HG02938 (cell line): ENCODE measurements around the gene ARL8A.
"Not testable (repeated sequence)": the region's sequence is repeated elsewhere in the genome, so short reads cannot be mapped to it uniquely, and the experiment has no call there.

Source experiments
- ATAC-seq: cut with Tn5 transposase; IDR thresholded peaks from one replicate; pipeline ENCODE4 v1.9.1; 2021; ENCODE audit warnings: mild to moderate bottlenecking, moderate library complexity; ENCODE audit not compliant: unreplicated experiment

The ARL8A gene

DNA sequence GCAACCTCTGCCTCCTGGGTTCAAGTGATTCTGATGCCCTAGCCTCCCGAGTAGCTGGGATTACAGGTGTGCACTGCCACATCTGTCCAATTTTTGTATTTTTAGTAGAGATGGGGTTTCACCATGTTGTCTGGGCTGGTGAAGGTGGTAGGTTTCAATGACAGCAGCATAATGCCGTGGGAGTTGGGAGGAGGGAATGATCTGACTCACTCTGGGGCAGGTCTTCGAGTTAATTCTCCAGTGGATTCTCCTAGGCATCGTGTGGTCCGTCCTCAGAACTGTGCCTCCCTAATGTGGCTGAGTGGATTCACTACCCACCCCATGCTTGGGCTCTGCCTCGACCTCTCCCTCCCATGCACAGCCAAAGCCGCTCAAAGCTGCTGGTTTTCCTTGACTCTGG lies 23.5 kb downstream of the ARL8A start:
- ATAC-seq = no peak

DNA sequence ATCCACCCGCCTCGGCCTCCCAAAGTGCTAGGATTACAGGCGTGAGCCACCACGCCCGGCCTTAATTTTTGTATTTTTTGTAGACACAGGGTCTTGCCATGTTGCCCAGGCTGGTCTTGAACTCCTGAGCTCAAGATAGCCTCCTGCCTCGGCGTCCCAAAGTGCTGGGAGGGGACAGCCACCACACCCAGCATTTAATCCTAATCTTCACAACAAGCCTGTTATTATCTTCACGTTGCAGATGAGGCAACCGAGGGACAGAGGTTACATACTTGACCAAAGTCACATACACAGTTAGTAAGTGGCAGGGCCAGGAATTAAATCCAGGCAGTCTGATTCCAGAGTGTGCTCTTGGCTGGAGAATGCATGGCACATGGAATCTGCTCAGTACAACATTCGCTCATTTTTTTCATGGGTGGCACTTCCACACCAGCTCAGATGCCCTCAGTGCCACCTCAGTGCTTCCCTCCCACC lies 26.6 kb downstream of the ARL8A start:
- ATAC-seq = no peak

DNA sequence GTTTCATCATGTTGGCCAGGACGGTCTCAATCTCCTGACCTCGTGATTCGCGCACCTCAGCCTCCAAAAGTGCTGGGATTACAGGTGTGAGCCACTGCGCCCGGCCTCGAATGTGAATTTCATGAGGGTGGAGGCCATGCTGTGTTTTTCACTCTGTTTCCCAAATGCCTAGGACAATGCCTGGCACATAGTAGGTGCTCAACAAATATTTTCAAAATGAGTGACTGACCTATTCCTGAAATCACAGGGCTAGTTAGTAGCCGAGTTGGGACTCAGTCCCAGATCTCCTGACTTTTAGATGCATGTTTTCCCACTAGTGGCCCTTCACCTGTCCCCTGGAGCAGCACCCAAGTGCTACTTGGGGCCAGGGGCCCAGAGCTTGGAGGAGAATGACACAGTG lies 28.2 kb downstream of the ARL8A start:
- no peak for ATAC-seq

DNA sequence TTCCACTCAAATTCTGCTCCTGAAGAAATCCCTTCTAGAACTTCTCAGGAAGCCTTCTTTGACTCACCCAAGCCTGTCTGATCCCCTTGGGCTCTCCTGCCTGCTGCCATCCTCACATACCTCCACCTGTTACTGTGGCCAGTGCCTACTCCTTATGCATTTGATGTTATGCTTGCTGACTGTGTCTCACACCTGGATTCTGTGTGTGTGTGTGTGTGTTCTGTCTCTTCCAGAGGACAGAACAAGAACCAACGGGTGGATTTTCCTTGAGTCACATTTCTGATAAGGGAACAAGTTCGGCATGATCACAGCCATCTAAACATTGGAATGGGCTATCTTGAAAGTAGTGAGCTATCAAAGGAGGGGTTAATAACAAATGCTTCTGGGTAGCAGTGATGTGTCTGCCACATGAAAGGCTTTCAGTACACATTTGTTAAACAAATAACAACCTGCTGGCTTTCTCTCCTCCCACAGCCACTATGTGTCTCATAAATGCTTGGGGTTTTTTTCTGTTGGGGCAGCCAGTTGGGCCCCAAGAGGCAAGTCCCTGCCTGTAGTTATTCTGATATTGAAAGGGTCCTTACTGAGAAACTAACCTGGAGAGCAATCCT lies 30.7 kb downstream of the ARL8A start:
- ATAC-seq = no peak

DNA sequence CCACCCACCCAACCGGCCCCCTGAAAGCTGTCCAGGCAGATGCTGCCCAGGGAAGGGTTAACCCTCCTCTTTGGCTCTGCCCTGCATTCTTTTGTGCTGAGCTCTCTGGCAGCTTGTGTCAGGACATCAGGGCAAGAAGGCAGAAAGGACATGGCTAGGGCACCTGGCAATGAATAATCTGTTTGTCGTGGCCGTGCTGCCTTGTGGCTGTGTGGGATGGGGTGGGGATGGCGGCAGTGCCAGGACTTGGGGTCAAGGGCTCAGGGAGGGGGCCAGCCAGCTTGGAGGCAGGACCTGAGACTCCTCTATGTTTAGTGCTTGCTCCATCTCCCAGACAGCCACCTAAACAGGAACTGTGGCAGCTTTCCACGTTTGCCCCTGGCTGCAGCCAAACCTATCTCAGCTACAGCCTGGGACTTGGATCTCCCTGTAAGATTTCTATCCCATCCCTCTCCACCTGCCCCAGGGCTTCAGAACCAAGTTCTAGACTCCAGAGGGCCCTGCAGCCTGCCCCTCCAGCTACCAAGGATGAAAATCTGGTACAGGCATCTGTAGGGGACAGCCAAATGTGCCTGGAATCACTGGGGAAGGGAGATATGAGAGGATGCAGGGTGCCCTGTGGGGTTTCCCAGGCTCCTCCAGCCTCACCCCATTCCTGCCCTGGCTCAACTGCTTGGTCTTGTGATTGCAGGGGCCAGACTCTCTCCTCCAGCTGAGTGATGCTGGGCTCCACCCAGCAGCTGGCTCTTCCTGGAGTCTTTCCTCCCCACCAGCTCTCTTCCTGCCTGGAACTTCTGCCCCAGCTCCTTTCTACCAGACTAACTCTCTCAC lies 31.5 kb downstream of the ARL8A start:
- ATAC-seq = no peak

DNA sequence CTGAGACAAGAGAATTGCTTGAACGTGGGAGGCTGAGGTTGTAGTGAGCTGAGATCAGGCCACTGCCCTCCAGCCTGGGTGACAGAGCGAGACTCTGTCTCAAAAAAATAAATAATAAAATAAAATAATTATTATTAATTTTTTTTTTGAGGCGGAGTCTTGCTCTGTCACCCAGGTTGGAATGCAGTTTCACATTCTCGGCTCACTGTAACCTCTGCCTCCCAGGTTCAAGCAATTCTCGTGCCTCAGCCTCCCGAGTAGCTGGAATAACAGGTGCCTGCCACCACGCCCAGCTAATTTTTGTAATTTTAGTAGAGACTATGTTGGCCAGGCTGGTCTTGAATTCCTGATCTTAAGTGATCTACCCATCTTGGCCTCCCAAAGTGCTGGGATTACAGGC lies 32.9 kb downstream of the ARL8A start:
- not testable (repeated sequence) for ATAC-seq

DNA sequence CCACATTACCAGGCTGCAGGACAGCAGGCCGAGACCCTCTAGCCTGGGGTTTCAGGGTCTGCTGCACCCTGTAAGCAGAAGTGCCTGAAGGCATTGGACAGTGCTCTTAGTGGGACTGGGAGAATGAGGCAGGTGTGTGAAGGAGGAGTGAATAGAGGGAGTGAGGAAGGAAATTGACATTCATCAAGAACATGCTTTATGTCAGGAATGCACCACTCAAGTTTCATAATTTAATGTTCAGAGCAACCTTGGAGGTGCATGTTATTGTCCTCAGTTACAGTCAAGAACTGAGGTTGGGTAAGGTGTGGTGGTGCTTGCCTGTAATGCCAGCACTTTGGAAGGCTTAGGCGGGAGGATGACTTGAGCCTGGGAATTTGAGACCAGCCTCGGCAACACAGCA lies 33.6 kb downstream of the ARL8A start:
- no peak for ATAC-seq

DNA sequence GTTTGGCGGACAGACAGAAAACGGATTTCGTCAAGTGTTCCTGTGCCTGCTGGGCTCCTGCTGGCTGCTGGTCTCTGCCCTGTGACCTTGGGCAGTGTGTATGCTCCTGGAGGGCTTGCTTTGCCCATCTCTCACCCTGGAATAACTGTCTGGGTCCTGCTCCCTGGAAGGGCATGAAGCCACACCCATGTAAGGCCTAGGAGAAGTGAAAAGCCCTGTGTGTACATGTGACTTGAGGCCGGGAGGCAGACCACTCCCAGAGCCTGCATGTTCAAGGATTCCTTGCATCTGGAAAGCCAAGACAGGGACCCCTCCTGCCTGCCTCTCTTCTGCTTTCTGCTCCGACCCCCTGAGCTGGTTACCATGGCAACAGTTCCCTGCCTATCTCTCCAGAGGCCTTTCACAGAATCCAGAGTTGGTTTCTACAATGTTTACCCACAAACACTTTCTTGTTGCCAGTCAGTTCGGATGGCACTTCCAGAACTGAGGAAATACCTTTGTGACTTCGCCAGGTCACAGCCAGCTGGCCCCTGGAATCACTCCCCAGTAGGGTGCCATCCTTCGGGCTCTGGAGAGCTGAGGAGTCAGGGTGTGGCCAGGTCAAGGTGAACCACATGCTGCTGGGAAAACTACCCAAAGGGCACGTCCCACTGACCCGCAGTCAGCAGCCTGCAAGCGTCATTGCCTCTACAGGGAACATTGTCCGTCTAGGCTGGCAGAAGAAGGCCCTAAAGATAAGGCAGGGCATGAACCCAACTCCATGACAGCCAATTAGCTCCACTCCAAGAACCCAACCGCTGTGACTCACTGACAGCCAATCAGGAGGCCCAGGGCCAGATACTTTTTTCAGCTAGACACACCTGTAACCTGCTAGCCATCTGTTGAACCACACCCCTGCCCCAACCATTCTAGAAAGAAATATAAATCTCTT lies 36.5 kb downstream of the ARL8A start:
- ATAC-seq = no peak

DNA sequence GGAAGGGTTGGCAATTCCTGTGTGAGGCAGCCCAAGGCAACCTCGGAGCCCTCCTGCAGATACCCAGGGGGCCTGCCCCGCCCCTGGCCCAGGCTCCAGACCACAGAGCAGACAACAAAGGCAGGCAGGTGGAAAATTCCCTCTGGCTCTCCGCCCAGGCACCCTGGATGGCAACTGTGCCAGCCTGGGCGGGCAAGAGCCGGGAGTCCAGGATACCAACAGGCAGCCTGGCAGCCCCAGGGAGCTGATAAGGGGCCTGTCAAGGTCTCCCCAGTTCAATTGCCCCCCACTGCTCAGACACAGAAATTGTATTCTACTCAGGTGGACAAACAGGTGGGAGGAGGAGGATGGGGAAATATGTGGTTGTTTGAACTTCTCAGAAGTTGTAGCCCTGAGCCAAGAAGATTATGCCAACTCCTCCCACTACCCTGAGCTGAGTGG lies 37.2 kb downstream of the ARL8A start:
- ATAC-seq = no peak

DNA sequence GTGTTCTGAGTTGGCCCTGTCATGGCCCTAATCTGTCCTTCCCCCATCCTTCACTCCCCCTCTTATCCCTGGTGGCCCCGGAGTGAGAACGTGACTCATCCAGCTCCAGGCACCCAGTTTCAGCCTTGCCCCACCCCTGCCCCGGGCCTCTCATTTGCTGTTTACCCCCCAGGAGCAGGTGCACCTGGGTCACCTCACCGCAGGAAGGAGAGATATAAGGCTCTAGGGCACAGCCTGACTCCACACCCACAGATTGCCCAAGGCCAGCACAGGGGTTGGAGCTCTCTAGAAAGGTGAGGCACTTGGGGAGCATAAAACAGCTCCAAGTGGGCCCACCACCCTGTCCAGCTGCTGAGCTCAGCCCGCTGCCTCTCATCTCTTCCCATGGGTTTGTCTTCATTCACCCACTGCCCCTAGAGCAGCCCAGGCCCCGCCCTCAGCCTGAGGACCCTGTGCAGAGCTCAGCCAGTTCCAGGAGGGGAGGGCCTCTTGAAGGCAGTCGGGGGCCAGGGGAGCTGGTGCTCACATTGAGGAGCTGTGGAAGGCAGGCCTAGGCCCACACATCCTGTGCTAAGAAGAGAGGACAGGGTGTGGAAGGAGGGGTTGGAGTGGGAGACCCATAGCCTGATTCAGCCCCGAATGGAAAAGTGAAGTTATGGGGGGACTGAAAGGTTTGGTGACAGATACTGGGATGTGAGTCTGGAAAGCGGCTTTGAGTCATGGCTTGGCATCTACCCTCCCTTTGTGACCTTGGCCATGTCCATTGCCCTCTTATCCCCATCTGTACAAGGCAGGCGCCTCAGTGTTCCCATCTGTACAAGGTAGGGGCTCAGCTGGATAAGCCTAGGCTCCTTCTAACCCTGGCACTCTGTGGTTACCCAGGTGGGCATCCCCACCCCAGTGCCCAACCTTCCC lies 37.9 kb downstream of the ARL8A start:
- no peak for ATAC-seq

DNA sequence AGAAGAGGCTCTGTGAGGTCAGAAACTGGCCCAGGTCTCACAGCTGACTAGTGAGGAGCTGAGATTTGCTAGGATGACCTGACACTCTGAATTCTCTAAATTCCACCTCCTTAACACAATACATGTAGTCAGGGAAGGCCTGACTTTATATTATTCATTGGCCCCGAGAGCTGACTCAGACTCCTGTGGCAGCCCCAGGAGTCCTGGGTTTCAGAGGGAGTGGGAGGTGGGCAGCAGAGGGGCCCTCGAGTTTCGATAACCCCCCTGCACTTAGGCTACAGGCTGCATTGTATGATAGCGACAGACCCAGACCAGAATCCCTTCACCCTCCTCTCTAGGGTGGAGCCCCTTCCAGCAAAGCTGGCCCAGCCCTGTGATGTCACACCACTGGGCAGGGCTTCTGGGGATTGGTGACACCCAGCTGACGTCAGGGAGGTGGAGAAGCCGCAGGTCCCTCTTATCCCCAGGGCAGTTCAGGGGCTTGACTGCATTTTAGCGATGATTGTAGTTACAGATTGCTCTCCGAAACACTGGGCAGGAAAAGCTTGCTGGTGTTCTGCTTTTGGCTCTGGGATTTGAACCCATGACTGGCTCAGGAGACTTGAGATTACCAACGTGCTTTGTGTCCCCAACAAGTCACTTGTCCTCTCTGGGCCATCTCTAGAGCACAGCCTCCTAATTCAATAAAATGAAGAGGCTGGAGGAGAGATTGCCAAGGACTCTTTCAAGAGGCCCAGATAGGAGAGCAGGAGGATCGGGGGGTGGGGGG lies 38.8 kb downstream of the ARL8A start:
- ATAC-seq = no peak

DNA sequence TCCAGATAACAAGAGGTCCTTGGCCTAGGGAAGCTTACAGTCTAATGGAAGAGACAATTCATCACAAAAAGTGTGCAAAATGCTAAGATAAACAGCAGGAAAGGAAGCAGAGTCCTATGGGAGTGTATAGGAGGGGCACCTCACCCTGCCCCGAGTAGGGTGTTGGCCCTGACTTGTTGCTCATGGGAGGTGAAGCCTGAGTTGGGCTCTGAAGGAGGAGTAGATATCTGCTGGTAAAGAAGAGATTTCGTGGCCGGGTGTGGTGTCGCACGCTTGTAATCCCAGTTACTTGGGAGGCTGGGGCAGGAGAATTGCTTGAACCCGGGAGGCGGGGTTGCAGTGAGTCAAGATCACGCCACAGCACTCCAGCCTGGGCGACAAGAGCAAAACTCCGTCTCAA lies 40.5 kb downstream of the ARL8A start:
- ATAC-seq = no peak

DNA sequence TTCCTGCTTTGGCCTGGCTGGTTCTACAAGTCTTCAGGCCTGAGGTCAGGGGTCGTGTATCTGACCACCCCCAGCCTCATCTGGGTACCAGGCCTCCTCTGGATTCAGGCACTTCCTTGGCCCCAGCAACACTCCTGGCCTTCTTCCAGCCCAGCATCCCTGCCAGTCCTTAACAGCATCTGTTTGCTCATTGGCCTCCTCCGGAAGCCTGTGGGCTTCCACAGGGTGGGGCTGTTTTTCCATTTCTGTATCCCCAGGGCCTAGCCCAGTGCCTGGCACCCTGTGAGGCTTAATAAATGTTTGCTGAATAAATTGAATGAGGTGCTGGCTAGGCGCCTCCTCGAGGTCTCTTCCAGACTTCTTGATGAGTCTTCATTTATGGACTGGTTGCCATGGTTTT lies 43.4 kb downstream of the ARL8A start:
- ATAC-seq = no peak

DNA sequence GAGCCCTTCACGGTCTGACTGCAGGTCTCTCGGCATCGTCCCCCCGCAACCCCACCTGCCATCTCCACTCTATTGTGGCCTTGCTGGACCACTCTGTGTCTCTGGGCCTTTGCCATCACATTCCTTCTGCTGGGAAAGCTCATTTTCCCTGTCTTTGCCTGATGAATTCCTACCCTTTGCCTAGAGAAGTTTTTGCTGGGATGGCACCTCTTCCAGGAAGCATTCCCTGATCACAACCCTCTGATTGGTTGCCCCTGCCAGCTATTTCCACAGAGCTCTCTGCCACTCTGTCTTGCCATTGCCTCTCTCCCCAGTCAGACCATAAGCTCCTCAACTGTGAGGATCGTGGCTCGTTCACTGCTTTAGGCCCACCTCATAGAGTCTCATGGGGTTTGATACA lies 50.7 kb downstream of the ARL8A start:
- ATAC-seq = no peak

DNA sequence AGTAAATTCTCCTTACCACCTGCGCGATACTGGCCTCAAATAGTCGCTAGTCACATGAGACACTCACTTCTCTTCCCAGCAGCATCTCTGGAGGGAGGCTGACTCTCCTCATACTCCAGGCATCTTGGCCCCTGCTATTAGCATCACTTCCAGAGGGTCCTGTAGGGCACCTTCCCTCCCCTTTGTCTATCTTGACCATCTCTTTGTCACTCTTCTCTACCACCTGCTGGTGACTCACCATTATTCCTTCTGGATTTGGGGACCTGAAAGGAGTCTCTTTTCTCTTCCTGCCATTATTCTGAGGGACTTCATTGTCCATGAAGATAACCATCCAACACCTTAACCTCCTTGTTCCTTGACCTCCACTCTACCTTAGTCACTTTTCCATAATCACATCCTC lies 53.5 kb downstream of the ARL8A start:
- ATAC-seq = no peak

DNA sequence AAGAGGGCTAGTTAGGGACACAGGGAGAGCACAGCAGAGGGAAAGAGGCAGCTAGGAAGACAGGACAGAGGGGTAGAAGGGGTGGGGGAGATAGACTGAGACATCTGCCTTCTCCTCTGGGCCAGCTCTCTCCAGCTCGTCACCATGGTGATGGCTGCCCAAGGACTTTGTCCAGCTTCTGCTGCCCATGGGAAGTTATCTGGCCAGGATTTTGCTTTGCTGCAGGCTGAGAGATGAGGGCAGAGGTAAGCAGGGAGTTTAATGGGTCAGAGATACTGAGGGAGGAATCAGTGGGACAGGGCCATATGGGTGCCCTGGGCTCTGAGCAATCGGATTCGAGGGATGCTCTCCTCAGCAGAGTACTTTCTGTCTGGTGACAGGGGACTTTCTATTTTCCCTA lies 56.3 kb downstream of the ARL8A start:
- no peak for ATAC-seq

DNA sequence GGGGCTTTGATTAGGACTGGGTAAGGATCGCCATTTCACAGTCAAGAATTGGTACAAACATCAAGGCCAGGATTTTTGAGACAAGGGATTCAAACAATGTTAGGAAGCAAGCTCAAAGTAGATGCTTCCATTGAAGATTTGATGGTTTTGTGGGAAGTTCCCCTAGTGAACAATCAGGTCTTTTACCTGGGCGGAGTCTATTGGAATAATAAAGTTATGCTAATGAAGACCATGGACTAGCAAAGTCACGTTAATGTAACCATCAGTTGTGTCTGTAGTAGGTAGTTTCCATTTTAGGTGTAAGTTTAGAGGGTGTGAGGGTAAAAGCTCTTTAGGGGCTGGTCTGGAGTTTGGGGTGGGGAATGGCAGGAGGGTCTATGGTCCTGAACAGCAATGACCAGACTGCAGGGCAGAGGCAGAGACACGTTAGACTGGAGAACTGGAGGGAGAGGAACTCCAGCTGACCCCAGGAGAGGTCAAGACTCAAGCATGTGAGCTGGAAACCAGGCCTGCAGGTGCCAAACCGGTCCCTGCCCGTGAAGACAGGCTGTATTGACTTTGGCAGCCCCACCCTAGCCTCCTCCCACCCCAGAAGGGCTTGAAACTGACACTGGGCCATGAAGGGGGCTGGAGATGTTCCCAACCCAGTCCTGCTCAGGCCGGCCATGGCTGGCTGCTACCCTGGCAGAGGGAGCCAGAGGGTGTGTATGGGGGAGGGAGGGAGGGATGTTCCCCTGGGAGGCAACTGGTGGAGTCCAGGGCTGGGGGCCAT lies 57.8 kb downstream of the ARL8A start:
- no peak for ATAC-seq

DNA sequence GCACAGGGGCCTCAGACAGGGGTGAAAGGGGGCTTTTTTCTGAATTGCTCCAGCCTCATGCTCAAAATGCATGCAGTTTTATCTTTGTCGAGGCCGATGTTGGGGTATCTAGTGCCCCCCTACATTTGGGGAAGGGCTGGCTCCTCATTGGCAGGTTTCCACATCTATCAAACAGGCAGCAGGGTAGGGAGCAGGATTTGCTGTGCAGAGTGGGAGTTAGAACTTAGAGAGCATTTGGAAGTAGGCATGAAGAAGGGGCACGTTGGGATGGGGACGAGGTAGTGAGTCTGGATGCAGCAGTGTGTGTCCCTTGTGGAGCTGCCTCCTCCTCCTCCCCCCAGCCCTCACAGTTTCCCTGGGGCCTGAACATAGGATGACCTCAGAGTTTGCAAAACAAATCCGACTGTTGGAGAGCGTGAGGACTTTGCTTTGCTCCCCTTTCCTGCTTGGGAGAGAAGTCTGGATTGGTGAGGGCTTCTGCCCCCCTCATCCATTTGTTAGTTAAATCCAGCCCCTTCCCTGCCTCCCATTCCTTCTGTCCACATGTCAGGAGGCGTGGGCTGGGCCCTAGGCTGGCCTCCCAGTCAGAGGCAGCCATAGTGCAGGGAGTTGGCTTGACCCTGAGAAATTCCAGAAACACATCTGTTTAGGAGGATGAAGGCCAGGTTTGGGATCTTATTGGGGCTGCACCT lies 58.7 kb downstream of the ARL8A start:
- ATAC-seq = no peak
